Measurements from ENCODE around the gene SRD5A3.

- TF ChIP-seq, protein P1, sequence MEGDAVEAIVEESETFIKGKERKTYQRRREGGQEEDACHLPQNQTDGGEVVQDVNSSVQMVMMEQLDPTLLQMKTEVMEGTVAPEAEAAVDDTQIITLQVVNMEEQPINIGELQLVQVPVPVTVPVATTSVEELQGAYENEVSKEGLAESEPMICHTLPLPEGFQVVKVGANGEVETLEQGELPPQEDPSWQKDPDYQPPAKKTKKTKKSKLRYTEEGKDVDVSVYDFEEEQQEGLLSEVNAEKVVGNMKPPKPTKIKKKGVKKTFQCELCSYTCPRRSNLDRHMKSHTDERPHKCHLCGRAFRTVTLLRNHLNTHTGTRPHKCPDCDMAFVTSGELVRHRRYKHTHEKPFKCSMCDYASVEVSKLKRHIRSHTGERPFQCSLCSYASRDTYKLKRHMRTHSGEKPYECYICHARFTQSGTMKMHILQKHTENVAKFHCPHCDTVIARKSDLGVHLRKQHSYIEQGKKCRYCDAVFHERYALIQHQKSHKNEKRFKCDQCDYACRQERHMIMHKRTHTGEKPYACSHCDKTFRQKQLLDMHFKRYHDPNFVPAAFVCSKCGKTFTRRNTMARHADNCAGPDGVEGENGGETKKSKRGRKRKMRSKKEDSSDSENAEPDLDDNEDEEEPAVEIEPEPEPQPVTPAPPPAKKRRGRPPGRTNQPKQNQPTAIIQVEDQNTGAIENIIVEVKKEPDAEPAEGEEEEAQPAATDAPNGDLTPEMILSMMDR (IDR thresholded peaks at IDR 0.05; ENCODE audit: low read depth, low read length): no peak
- TF ChIP-seq EZH2phosphoT487 (IDR thresholded peaks at IDR 0.05; ENCODE audit: low read depth): no peak
These were observed 31.8 kb upstream of the SRD5A3 start for GRCh38 chr4:55314141-55314820.
